NOMO-1 treated with dmso at 0.1 percent for 144 hours (cell line): ENCODE data around the gene TLL1.

Source experiments
- DNase-seq: peaks from one replicate; lab custom pipeline; 2025; ENCODE audit not compliant: unreplicated experiment; lab: John Stamatoyannopoulos, UW

The TLL1 gene

DNA sequence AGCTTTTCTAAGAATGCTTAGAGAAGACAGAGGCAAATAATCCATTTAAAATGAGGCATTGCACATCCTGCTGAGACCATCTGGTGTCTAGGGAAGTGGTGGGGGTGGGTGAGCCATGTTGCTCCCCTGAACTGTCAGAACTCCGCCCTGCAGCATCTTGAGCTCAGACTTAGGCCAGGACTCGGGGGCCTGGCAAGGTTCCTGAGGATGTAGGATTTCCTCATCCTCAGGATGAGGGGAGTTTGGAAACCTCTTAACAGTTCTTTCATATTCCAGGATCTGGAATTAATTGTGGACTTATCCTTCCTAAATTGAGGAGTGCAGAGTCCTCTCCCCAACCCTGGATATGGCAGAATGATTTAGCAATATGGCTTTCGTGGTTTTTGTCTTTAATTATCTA lies 6.6 kb downstream of the TLL1 start:
- no peak for DNase-seq

- no peak for DNase-seq
Measured at GRCh38 chr4:165894159-165894558, 21.1 kb downstream of the TLL1 start.

- DNase-seq, result no peak
Measured at GRCh38 chr4:165905405-165906027, 32.5 kb downstream of the TLL1 start.

DNA sequence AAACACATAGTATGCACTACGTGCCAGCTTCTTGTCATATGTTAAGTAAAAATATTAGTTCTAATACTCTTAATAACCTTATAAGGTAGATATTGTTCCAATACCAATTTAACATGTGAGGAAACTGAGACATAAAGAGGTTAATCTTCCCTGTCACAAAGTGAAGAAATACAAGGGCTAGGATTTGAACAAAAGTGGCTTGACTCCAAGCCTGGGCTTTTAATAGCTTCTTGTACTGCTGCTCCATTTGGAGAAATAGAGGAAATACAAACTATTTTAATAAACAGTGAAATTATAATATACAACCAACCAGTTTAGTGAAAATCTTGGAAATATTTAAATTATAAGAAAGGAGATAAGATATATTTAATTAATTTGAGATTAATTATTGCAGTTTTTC lies 33.2 kb downstream of the TLL1 start:
- no peak for DNase-seq

DNA sequence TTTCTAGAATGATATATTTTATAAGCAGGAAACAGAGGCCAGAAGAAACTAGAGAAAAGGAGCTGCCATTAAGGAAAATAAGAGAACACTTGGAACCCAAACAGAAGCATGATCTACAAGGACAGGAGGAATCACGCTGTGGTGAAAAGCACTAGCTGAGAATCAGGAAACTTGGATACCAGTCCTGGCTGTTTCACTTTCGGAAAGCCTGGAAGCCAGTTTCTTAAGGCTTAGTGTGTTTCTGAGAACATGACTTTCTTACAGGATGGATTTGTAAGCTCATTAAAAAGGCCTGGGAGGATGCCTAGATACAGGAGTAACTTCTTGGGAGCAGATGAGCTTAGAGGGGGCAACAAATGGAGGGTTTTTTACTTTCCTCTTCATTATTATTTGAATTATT lies 36.9 kb downstream of the TLL1 start:
- no peak for DNase-seq

DNA sequence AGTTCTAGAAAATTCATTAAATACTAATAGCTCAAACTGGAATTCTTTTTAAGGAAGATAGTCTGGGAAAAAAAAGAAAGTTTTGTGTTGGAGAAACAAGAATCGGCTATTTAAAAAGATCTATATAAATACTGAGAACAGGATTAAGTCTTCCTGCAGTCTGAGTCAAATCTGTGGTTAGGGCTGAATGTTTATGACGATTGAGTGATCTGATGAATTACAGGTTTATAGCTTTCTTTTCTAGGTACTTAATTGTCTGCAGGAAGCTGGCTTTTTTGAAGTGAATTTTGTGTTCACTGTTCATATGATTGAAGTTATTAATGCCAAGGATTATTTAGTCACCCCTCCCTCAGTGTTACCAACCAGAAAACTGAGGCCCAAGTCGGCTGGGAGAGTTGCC lies 42.2 kb downstream of the TLL1 start:
- no peak for DNase-seq

GRCh38 chr4:165921546-165921945 lies 48.5 kb downstream of the TLL1 start:
- DNase-seq, result no peak

DNA sequence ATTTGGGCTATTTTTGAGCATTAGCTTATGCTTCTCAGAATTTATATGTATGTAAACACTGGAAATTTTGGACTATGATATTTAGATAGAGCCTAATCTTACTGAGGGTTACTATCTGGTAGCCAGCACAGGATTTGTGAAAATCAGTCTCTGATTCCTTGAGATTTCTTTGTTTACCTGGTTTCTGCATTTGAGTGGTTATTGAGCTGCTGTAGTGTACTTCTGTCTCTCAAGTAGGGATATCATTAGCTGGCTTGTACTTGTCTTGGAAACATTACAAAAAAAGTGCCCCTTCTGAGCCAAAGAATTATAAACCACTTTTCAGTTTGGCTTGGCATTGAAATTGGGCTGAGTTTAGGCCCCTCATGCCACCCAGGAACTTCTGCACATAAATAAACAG lies 49.7 kb downstream of the TLL1 start:
- DNase-seq, result no peak

DNA sequence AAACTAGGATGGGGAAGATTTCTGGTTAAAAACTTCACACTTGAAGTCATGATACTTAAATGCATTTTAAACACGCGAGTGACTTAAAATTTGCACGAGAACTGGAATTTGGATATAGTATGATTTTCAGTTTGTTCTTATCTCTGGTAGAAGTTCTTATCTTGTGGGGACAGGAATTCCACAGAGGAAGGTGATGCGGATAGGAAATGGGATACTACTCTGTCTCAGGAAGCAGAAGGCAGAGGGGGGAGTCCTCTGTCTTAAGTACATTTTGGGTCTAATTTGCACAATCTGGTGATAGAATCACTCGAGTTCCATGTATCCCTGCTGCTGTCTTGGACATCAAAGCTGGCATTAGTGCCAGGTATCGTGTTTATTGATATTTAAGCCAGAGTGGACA lies 53.3 kb downstream of the TLL1 start:
- DNase-seq, result no peak

DNA sequence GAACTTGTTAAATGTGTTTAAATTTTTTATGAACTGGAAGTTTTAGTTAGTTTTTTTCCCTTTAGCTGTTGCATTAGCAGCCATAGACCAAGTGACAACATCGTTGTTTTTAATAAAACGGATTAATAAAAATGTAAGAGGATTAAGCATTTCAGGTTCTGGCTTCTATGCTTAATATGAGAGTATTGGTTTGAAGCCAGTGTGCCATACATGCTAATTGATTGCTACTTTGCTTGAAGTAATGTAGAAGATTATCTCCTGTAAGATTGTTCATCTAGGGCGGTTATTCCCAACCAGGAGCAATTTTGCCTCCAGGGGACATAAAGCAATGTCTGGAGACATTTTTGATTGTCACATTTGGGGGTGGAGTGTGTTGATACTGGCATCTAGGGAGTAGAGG lies 54.3 kb downstream of the TLL1 start:
- DNase-seq, result no peak

GRCh38 chr4:165927815-165928214 lies 54.8 kb downstream of the TLL1 start:
- no peak for DNase-seq

GRCh38 chr4:165928601-165929000 lies 55.6 kb downstream of the TLL1 start:
- DNase-seq, result no peak

- no peak for DNase-seq
Measured at GRCh38 chr4:165929662-165930061, 56.6 kb downstream of the TLL1 start.

- DNase-seq, result no peak
Measured at GRCh38 chr4:165931741-165932140, 58.7 kb downstream of the TLL1 start.

- DNase-seq, result no peak
Measured at GRCh38 chr4:165944900-165945299, 71.9 kb downstream of the TLL1 start.

GRCh38 chr4:165945991-165946390 lies 73.0 kb downstream of the TLL1 start:
- no peak for DNase-seq

DNA sequence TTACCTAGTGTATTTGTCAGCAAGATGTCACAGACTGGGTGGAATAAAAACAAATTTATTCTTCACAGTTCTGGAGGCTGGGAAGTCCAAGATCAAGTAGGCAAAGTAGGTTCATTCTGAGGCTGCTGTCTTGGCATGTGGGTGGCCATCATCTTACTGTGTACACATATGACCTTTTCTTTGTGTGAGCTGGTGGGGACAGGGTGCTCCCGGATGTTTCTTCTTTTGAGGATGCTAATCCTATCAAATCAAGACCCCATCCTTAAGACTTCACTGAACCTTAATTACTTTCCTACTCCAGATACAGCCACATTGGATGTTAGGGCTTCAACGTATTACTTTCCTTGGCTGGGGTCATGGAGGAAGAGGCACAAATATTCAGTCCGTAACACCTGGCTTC lies 74.0 kb downstream of the TLL1 start:
- DNase-seq, result no peak

DNA sequence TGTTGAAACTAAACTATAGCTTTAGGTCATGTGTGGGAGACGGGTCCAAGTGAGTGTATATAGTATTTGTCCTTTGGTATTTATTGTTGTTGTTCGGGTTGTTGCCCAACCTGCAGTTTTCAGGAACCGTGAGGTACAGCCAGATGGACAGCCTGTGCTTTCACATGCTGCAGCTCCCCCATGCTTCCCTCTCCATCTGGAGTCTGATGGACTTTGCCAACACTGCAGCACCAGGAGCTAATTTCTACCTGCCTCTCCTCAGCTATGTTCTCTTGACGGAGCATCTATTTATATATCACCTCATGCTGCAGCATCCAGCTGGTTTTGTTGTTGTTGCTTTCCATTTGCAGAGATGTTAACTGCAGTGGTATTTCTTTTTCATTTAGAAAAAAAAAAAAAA lies 80.1 kb downstream of the TLL1 start:
- DNase-seq, result no peak

DNA sequence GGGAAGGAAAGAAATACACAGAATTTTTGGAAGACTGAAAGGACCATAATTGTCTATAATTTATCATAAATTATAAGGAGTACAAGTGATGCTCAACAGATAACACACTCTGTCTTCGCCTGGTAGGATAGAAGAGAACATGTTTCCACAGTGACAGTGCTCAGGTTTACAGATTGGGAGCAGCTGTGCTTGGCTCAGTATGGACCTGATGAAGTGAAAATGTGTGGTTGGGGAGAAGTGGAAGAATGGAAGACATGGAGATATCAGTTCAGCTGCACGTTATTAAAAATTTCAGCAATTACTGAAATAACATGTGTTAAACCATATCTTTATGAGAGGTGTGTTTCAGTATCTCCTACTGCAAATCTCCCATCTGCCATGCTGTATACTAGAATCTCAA lies 90.6 kb downstream of the TLL1 start:
- DNase-seq, result no peak

DNA sequence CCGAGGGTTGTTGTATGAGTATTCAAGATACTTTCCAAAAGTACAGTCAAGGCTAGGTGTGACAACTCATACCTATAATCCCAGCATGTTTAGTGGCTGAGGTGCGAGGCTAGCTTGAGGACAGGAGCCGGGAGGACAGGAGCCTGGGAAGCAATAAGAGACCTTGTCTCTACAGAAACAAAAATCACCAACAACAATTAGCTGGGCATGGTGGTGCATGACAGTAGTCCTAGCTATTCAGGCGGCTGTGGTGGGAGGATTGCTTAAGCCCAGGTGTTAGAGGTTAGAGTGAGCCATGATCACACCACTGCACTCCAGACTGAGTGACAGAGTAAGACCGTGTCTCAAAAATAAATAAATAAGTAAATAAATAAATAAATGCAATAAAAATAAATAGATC lies 91.6 kb downstream of the TLL1 start:
- no peak for DNase-seq

- DNase-seq, result no peak
Measured at GRCh38 chr4:165965503-165965902, 92.5 kb downstream of the TLL1 start.

DNA sequence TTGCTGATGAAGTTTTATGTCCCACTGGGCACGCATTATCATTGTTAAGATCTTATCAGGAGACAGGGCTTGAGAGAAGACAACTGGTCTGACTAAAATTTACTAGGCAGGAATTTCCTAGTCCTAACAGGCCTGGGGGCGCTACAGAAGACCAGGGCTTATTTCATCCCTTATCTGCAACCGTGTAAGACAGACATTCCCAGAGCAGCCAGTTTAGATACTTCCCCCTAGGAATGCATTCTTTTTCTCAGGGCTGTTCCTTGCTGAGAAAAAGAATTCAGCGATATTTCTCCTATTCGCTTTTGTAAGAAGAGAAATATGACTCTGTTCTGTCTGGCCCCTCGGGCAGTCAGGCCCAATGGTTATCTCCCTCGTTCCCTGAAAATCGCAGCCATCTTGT lies 93.8 kb downstream of the TLL1 start:
- DNase-seq, result no peak

DNA sequence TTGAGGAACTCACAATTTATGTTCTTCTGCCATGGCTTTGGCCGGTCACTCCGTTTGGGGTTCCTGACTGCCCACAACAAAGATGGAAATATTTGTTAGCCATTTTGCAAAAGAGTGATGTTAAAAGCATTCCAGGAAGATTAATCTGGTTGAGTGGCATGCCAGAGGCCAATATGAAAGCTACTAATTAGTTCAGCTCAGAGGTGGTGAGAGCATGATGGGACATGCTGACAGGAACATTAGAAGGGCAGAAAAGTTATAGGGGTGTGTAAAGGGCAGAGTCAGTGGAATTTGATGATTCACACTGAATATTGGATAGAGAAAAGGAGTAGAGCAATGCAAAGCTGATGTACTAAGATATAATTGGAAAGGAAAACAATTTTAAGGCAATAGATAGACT lies 94.4 kb downstream of the TLL1 start:
- DNase-seq, result no peak
